ENCODE data around the gene NEGR1. TPM values are rescaled to one million over a fixed set of nuclear protein-coding genes. Genes with fewer than 3 reads are reported as not detected.

Gene NEGR1
- total RNA-seq, 1 donor from 2014 or later: 7.6 TPM

DNA sequence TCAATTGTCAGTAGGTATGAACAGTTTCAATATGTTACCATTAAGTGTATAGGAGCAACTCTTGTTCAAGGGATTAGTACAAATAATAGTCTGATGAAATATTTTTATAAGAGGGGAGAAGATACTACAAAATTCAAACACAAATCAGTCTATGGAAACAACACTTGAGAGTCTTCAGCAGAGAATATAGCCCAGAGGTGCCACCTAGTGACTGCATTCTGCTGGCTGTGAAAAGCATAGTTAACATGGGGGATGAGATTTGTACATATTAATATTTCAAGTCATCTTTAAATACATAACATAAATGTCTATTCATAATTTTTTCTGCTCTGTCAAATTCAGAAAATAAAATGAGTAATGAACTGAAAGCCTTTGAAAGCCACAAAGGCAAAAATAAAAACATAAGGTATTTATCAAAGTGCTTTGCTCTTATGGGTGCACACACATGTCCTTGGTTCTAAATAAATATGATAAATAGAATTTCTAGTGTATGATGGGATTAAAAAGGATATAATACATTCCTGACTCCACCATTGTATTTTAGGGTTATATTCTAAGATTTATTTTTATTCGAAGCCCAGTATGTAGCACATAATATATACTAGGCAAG is 760.6 kb downstream of the NEGR1 start:
- H3K36me3 Mint-ChIP-seq (ENCODE audit: unreplicated experiment): no peaks in the 10 kb centered on the region
- H3K4me1 Mint-ChIP-seq (ENCODE audit: unreplicated experiment): no peaks in the 10 kb centered on the region
- TF ChIP-seq, protein P1, sequence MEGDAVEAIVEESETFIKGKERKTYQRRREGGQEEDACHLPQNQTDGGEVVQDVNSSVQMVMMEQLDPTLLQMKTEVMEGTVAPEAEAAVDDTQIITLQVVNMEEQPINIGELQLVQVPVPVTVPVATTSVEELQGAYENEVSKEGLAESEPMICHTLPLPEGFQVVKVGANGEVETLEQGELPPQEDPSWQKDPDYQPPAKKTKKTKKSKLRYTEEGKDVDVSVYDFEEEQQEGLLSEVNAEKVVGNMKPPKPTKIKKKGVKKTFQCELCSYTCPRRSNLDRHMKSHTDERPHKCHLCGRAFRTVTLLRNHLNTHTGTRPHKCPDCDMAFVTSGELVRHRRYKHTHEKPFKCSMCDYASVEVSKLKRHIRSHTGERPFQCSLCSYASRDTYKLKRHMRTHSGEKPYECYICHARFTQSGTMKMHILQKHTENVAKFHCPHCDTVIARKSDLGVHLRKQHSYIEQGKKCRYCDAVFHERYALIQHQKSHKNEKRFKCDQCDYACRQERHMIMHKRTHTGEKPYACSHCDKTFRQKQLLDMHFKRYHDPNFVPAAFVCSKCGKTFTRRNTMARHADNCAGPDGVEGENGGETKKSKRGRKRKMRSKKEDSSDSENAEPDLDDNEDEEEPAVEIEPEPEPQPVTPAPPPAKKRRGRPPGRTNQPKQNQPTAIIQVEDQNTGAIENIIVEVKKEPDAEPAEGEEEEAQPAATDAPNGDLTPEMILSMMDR (IDR thresholded peaks at IDR 0.05): peak; percentile 77
- peaks cover 7% of the 10 kb centered on the region for H3K27me3 Mint-ChIP-seq (ENCODE audit: unreplicated experiment)
- DNase-seq (ENCODE audit: extremely low spot score, unreplicated experiment): no peak
- no peak overlapping the region for H3K27ac Mint-ChIP-seq (ENCODE audit: unreplicated experiment)
- H3K4me3 Mint-ChIP-seq (ENCODE audit: unreplicated experiment): no peak overlapping the region
- no peaks in the 10 kb centered on the region for H3K9me3 Mint-ChIP-seq (ENCODE audit: unreplicated experiment)

DNA sequence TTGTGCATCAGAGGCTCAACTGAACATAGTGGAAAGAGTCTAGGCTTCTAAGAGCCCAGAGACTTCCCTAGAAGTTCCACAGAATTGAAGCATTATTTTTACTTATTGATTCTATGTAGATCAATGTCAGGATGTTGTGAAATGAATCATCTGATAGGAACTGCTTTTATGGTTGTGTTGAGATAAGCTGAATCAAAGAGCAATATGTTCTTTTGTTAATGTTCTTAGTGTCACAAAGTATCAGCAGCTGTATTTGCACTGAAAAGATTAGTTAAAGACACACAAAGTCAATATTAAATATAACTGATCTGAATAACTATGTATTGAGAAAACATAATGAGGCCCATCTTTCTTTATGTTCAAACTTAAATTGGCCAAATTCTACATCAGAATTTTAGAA is 770.8 kb downstream of the NEGR1 start:
- H3K27ac Mint-ChIP-seq (ENCODE audit: unreplicated experiment): no peak overlapping the region
- TF ChIP-seq, protein P1 (IDR thresholded peaks at IDR 0.05): no peak
- peaks cover 6% of the 10 kb centered on the region for H3K9me3 Mint-ChIP-seq (ENCODE audit: unreplicated experiment)
- H3K4me3 Mint-ChIP-seq (ENCODE audit: unreplicated experiment): no peak overlapping the region
- H3K36me3 Mint-ChIP-seq (ENCODE audit: unreplicated experiment): no peaks in the 10 kb centered on the region
- no peaks in the 10 kb centered on the region for H3K27me3 Mint-ChIP-seq (ENCODE audit: unreplicated experiment)
- no peaks in the 10 kb centered on the region for H3K4me1 Mint-ChIP-seq (ENCODE audit: unreplicated experiment)
- no peak for DNase-seq (ENCODE audit: extremely low spot score, unreplicated experiment)

DNA sequence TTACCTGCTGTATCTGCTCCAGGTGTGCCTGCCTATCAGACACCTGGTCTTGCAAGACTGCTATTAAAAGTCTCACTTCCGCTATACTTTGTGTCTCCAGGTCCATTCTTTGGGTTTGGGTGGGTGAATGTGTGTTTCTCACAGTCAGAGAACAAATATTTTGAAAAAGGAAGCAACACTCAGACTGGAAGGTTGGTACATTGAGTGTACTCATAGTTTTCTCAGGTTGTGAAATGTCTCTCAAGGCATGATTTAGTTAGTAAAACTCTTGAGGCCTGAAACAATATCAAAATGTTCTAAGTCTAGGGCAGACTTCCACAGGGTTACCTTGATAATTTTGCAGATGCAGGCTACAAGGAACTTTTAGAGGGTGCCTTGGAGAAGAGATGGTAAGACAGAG is 771.6 kb downstream of the NEGR1 start:
- TF ChIP-seq, protein P1 (IDR thresholded peaks at IDR 0.05): no peak
- H3K27ac Mint-ChIP-seq (ENCODE audit: unreplicated experiment): no peak overlapping the region
- no peaks in the 10 kb centered on the region for H3K36me3 Mint-ChIP-seq (ENCODE audit: unreplicated experiment)
- H3K27me3 Mint-ChIP-seq (ENCODE audit: unreplicated experiment): no peaks in the 10 kb centered on the region
- H3K4me1 Mint-ChIP-seq (ENCODE audit: unreplicated experiment): no peaks in the 10 kb centered on the region
- no peak for DNase-seq (ENCODE audit: extremely low spot score, unreplicated experiment)
- peaks cover 6% of the 10 kb centered on the region for H3K9me3 Mint-ChIP-seq (ENCODE audit: unreplicated experiment)
- no peak overlapping the region for H3K4me3 Mint-ChIP-seq (ENCODE audit: unreplicated experiment)

DNA sequence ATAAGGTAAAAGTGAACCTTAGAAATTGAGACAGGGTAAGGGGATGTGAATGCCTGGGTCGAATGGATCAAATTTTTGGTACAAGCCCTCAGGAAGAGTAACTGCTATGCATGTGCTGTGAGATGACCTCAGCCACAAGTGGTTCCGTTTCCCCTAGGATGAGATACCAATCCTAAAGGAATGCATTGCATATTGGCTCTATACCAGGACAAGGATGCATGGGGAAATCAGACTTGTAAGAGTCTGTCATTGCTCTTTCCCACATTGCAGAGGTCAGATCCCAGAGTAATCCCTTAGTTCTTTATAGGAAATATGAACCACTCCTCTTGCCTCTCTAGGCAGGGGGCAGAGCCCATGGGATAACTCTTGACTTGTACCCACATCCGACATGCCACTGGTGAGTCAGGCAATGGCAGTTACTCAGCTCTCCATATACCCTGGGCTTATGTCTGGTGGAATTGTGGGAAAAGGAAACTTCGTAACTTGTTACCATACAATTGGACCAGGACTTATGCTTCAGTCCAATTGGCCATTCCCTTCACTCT is 773.2 kb downstream of the NEGR1 start:
- DNase-seq (ENCODE audit: extremely low spot score, unreplicated experiment): no peak

DNA sequence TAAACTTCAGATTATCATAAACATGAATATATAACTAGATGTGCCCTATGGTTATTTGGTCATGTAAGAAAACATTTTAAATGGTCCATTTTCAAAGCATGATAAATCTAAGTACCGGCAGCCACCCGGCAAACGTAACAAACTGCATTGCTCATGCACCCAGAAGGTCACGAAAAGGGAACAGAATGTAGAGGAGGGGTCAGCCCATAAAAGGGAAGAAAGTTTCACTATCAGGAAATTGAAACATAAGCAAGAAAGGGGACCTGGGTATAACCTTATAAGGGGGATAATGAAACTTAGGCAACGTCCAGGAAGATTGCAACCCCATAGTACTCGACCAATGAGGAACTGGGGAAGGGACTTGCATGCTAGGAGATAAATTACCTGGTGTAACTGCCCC is 780.3 kb downstream of the NEGR1 start:
- Mint-ChIP-seq H3K4me3 (ENCODE audit: unreplicated experiment) (no peak overlapping the region), H3K4me1 (ENCODE audit: unreplicated experiment) (no peaks in the 10 kb centered on the region), H3K27me3 (ENCODE audit: unreplicated experiment) (no peaks in the 10 kb centered on the region), H3K27ac (ENCODE audit: unreplicated experiment) (no peak overlapping the region), H3K36me3 (ENCODE audit: unreplicated experiment) (no peaks in the 10 kb centered on the region), H3K9me3 (ENCODE audit: unreplicated experiment) (peaks cover 6% of the 10 kb centered on the region)
- DNase-seq (ENCODE audit: extremely low spot score, unreplicated experiment): no peak
- TF ChIP-seq, protein P1 (IDR thresholded peaks at IDR 0.05): no peak

More for the DNA sequence above, 773.2 kb downstream of the NEGR1 start:
- Mint-ChIP-seq H3K27ac (ENCODE audit: unreplicated experiment) (no peak overlapping the region), H3K4me3 (ENCODE audit: unreplicated experiment) (no peak overlapping the region), H3K4me1 (ENCODE audit: unreplicated experiment) (no peaks in the 10 kb centered on the region), H3K27me3 (ENCODE audit: unreplicated experiment) (no peaks in the 10 kb centered on the region), H3K36me3 (ENCODE audit: unreplicated experiment) (no peaks in the 10 kb centered on the region), H3K9me3 (ENCODE audit: unreplicated experiment) (peaks cover 6% of the 10 kb centered on the region)
- TF ChIP-seq, protein P1 (IDR thresholded peaks at IDR 0.05): no peak
